AG10803 (cell line): Measurements from ENCODE around the gene UBE2D4.

Experiments
- DNase-seq: peaks from one replicate; pipeline ENCODE4 v3.0.0; 2010; ENCODE audit warnings: low read depth
- H3K4me3 ChIP-seq: 2 replicates; pipeline ENCODE4 v1.5.1; 2011; ENCODE audit warnings: mild to moderate bottlenecking, low read length, control low read depth
- TF ChIP-seq, protein P1 (sequence below): conservative IDR thresholded peaks from 2 replicates; pipeline ENCODE4 v1.5.1; 2011; ENCODE audit warnings: mild to moderate bottlenecking, low read length, control low read depth, inconsistent platforms

The UBE2D4 gene

DNA sequence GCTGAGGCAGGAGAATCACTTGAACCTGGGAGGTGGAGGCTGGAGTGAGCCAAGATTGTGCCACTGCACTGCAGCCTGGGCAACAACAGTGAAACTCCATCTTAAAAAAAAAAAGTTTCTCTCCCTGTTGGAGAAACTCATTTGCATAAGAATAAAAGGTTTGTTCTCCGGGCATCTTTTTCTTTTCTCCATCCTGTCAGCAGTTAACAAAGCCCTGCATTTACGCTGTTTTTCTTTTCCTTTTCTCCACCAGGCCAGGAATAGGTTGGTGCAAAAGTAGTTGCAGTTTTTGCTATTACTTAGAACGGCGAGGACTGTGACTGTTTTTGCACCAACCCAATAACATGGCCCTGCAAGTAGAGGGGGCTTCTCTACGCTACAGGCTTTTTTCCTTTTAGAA, 10.3 kb upstream of the UBE2D4 start:
- no peak overlapping the region for H3K4me3 ChIP-seq
- TF ChIP-seq, protein P1, sequence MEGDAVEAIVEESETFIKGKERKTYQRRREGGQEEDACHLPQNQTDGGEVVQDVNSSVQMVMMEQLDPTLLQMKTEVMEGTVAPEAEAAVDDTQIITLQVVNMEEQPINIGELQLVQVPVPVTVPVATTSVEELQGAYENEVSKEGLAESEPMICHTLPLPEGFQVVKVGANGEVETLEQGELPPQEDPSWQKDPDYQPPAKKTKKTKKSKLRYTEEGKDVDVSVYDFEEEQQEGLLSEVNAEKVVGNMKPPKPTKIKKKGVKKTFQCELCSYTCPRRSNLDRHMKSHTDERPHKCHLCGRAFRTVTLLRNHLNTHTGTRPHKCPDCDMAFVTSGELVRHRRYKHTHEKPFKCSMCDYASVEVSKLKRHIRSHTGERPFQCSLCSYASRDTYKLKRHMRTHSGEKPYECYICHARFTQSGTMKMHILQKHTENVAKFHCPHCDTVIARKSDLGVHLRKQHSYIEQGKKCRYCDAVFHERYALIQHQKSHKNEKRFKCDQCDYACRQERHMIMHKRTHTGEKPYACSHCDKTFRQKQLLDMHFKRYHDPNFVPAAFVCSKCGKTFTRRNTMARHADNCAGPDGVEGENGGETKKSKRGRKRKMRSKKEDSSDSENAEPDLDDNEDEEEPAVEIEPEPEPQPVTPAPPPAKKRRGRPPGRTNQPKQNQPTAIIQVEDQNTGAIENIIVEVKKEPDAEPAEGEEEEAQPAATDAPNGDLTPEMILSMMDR = no peak
- DNase-seq = no peak

- no peak overlapping the region for H3K4me3 ChIP-seq
- DNase-seq = no peak
- TF ChIP-seq, protein P1 = no peak
Measured at GRCh38 chr7:43921423-43921822, 4.8 kb upstream of the UBE2D4 start.

DNA sequence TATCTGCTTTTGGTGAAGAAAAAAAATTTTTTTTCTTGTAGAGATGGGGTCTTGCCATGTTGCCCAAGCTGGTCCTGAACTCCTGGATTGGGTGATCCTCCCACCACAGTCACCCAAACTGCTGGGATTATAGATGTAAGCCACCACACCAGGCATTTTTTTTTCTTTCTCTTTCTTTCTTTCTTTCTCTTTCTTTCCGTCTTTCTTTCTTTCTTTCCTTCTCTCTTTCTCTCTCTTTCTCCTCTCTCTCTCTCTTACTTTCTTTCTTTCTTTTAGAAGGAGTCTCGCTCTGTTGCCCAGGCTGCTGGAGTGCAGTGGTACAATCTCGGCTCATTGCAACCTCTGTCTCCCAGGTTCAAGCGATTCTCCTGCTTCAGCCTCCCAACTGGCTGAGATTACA, 3.5 kb upstream of the UBE2D4 start:
- no peak overlapping the region for H3K4me3 ChIP-seq
- no peak for DNase-seq
- TF ChIP-seq, protein P1 = no peak

- TF ChIP-seq, protein P1 = peak; percentile 22; the same call in 1 of the 2 replicates
- H3K4me3 ChIP-seq = peak overlapping the region; percentile 81
- no peak for DNase-seq
Measured at GRCh38 chr7:43926798-43927123, 525 bp downstream of the UBE2D4 start.

GRCh38 chr7:43927810-43928209, 1.6 kb downstream of the UBE2D4 start:
- no peak for DNase-seq
- TF ChIP-seq, protein P1 = no peak
- H3K4me3 ChIP-seq = no peak overlapping the region

GRCh38 chr7:43929529-43930457, 3.6 kb downstream of the UBE2D4 start:
- no peak overlapping the region for H3K4me3 ChIP-seq
- TF ChIP-seq, protein P1 = no peak
- no peak for DNase-seq

- no peak overlapping the region for H3K4me3 ChIP-seq
- no peak for DNase-seq
- TF ChIP-seq, protein P1 = no peak
Measured at GRCh38 chr7:43931346-43931745, 5.1 kb downstream of the UBE2D4 start.
